HT-29 (cell line): ENCODE results near the gene APBB1IP. TPM values are rescaled to one million over a fixed set of nuclear protein-coding genes. Genes with fewer than 3 reads are reported as not detected.
"Not testable (repeated sequence)": the region's sequence is repeated elsewhere in the genome, so short reads cannot be mapped to it uniquely, and the experiment has no call there.

Experiments used
- DNase-seq: peaks from one replicate; pipeline ENCODE4 v3.0.0-alpha.2; 2015; ENCODE audit warnings: low spot score
- total RNA-seq: library from RNA; depleted of rRNA; stranded (reverse); fragments of >200 nt; shearing (Covaris generic); gene quantifications from 2 replicates; pipeline ENCODE4 v1.2.3, GENCODE V29; 2014

Gene APBB1IP
- total RNA-seq, 1 experiment from 2014 or later: not detected

DNA sequence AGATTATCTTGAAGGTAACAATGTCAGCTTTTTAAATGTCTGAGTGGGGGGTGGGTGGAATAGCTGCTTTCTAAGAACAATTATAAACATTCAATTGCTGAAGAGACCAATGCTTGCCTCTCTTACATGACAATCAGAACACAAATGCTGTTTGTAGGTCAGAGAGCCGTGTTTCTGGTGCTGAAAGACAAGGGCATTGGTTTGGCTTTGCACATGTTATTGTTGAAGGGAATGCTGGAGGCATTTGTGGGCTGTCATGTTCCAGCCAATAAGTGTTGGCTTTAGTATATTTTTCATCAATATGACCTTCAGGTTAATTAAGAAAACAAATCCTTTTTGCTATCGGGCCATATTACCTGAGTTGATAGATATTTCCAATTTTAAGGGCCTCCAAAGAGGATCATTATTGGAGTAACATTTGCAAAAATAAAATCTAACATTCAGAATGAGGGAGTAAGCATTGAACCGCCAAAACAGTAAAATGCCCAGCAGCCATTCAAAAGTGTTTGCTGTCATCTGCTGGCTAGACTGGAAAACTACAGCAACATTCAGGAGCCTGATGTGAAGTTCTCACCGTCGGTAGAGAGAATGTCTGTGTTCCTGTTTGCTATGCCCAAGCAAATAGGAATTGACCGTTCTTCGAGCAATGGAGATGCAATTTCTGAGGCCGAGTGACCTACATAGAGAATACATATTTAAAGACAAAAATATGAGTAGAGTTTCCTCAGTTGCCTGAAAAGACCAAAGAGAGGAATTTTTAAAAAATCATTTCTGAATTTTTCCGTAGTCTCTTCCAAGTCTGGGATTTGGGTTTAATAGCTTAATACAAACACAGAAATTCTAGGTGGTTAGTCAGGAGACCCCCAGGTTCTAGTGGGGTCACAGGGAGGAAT lies 118.9 kb downstream of the APBB1IP start:
- DNase-seq: peak; percentile 55

GRCh38 chr10:26557641-26558014 lies 119.5 kb downstream of the APBB1IP start:
- no peak for DNase-seq

DNA sequence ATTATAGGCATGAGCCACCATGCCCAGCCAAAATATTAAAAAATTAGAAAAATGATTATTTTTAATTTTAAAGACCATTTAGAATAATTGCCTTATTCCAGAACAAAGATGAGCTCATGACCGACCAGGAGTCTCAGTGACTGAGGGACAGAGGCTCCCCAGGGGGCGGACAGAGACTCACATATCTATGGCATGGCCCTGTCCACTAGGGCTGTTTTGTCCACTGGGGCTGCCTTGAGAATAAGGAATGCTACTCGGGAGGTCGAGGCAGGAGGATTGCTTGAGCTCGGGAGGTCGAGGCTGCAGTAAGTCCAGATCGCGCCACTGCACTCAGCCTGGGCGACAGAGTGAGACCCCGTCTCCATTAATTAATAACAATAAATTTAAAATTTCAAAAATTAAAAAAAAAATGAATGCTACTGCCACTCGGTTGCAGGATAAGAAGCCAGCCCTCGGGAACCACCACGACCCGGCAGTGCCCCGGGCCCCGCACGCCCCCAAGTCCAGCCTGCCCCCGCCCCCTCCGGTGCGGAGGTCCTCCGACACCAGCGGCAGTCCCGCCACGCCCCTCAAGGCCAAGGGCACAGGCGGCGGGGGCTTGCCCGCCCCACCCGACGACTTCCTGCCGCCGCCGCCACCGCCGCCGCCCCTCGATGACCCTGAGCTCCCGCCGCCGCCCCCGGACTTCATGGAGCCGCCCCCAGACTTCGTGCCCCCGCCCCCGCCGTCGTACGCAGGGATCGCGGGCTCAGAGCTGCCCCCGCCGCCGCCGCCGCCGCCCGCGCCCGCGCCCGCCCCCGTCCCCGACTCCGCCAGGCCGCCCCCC lies 128.6 kb downstream of the APBB1IP start:
- no peak for DNase-seq

- DNase-seq: no peak
Measured at GRCh38 chr10:26567351-26567721, 129.2 kb downstream of the APBB1IP start.

GRCh38 chr10:26571655-26572054 lies 133.5 kb downstream of the APBB1IP start:
- DNase-seq: no peak

DNA sequence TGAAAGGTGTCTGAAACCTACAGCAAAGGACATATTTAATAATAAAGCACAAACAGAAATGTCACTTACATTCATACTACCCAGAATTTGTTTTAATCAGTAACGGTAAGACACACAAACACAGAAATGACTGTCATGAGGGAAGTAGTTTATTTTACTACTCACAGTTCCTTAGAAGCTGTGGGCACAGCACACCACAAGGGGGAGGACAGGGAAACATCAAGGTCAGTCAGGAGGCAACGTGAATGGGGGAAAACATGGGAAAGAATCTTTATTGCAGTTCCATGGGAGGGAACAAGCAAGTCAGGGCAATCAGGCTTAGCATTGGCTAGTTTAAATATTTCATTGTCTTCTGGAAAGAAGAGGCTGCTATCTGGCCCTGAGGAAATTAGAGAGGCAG lies 135.5 kb downstream of the APBB1IP start:
- DNase-seq: no peak

GRCh38 chr10:26574783-26575182 lies 136.6 kb downstream of the APBB1IP start:
- DNase-seq: no peak

- DNase-seq: not testable (repeated sequence)
Measured at GRCh38 chr10:26578371-26578770, 140.2 kb downstream of the APBB1IP start.

GRCh38 chr10:26579256-26580063 lies 141.3 kb downstream of the APBB1IP start:
- no peak for DNase-seq

DNA sequence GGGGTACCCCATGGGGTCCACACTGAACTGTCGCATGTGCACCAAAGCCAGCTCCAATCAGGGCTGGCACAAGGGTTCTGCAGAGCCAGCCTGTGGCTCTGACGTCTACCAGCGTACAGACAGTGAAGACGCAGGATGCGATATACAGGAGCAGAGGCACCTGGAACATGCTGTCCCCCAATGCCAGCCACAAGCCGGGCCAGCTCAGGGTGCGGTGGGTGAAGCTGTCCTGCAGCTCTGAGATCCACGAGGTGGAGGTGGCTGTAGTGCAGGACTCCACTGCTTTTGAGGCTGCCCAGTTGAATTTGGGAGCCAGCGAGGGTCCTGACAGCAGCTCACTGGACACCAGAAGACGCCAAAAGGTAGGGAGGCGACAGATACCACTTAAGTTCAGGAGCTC lies 148.1 kb downstream of the APBB1IP start:
- DNase-seq: no peak

DNA sequence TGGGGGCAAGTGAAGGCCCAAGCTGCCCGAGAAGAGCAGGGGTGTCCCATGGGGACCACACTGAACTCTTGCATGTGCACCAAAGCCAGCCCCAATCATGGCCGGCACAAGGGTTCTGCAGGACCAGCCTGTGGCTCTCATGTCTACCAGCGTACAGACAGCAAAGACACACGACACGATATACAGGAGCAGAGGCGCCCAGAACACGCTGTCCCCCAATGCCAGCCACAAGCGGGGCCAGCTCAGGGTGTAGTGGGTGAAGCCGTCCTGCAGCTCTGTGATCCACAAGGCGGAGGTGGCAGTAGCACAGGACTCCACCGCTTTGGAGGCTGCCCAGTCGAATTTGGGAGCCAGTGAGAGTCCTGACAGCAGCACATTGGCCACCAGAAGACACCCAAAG lies 150.5 kb downstream of the APBB1IP start:
- DNase-seq: no peak

DNA sequence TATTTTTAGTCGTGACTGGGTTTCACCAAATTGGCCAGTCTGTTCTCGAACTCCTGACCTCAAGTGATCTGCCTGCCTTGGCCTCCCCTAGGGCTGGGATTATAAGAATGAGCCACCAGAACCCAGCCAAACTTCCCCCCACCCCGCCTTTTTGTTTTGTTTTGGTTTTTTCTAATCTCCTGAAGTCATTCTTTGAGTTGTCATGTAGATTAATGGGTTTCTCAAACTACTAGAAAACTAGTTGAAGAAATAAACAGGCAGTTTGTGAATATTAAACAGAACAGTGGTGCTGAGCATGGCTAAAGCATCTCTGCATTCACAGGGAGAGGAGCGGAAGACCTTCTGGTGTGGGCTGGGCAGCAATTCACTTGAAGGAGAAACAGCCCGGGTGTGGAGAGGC lies 151.7 kb downstream of the APBB1IP start:
- DNase-seq: not testable (repeated sequence)

DNA sequence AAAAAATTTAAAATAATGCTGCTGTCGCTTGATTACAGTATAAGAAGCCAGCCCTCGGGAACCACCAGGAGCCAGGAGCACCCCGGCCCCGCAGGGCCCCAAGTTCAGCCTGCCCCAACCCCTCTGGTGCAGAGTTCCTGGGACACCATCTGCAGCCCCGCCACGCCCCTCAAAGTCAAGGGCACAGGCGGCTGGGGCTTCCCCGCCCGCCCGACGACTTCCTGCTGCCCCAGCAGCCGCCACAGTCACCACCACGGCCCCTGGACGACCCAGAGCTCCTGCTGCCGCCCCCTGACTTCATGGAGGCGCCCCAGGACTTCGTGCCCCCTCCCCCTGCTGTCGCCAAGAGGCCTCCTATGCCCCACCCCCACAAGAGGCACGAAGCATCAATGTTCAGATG lies 155.8 kb downstream of the APBB1IP start:
- no peak for DNase-seq

DNA sequence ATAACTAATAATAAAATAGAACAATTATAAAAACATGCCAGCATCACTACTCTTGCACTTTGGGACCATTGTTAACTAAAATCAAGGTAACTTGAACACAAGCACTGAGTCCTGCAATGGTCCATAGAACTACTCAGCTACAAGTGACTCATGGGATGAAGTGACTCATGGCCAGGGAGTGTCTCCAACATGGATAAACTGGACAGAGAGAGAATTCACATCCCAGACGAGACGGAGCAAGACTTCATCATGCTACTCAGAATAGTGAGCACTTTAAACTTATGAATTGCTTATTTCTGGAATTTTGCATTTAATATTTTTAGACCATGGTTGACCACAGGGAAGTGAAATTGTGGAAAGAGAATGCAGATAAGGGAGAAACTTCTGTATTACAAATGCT lies 165.1 kb downstream of the APBB1IP start:
- not testable (repeated sequence) for DNase-seq

GRCh38 chr10:26604320-26605093 lies 166.4 kb downstream of the APBB1IP start:
- not testable (repeated sequence) for DNase-seq

- peak; percentile 54 for DNase-seq
Measured at GRCh38 chr10:26606389-26606877, 168.3 kb downstream of the APBB1IP start.

DNA sequence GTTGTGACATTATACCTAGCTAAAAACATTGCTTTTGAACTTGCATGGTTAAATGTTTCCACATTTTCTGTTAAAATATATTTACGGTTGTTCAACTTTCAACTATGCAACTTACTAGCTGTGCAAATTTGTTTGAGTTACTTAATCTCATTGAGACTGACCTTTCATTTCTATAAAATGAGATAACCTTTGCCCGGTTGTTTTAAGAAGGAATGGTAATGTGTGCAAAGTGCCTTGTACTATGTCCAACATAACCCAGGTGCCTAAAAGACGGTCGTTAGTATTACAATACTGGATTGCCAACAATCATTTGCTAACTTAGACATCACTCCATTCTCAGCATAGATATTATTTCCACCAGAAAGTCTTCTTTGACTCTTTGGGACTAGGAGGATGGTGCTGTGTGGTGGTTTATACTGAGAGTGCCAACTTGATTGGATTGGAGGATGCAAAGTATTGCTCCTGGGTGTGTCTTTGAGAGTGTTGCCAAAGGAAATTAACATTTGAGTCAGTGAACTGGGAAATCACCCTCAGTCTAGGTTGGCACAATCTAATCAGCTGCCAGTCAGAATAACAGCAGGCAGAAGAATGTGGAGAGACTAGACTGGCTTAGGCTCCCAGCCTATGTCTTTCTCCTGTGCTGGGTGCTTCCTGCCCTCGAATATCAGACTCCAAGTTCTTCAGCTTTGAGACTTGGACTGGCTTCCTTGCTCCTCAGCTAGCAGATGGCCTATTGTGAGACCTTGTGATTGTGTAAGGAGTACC lies 174.2 kb downstream of the APBB1IP start:
- DNase-seq: no peak
